Keratinocyte (primary cell): ENCODE results near the gene DUSP12. TPM values are rescaled to one million over a fixed set of nuclear protein-coding genes. Genes with fewer than 3 reads are reported as not detected.

Source experiments
- DNase-seq: peaks from one replicate; pipeline ENCODE4 v3.0.0-alpha.2; 2011; ENCODE audit warnings: low read depth, missing footprints, low spot score
- FAIRE-seq: peaks from 2 replicates; lab custom pipeline; 2011; peaks lifted over from hg19 to GRCh38; lab: Jason Lieb, UNC
- H2AFZ ChIP-seq: 2 replicates; pipeline ENCODE4 v1.6.0; 2012; ENCODE audit warnings: low read length, control low read depth, inconsistent platforms; ENCODE audit not compliant: control insufficient read depth
- H3K27ac ChIP-seq: 2 replicates; pipeline ENCODE4 v1.5.1; 2011; ENCODE audit warnings: low read length; ENCODE audit not compliant: control insufficient read depth, insufficient read depth
- H3K27me3 ChIP-seq: 3 replicates; pipeline ENCODE4 v1.6.0; 2011; ENCODE audit warnings: low read length; ENCODE audit not compliant: control insufficient read depth, insufficient read depth; ENCODE audit errors: extremely low read depth
- H3K36me3 ChIP-seq, 2 experiments: 2 replicates in 1 of 2; 3 replicates in 1 of 2; pipeline ENCODE4 v1.5.1; 2011; ENCODE audit warnings: low read length in 2 of 2, mild to moderate bottlenecking in 1 of 2; ENCODE audit not compliant: control insufficient read depth in 2 of 2, insufficient read depth in 2 of 2; ENCODE audit errors: extremely low read depth in 1 of 2
- H3K4me1 ChIP-seq: 3 replicates; pipeline ENCODE4 v1.5.1; 2011; ENCODE audit warnings: low read length; ENCODE audit not compliant: control insufficient read depth, insufficient read depth; ENCODE audit errors: extremely low read depth
- H3K4me2 ChIP-seq: 3 replicates; pipeline ENCODE4 v1.6.0; 2011; ENCODE audit warnings: low read depth, low read length; ENCODE audit not compliant: control insufficient read depth, insufficient read depth; ENCODE audit errors: extremely low read depth
- H3K4me3 ChIP-seq, 3 experiments: fragments of 200-600 bp in 1 of 3; sonication (generic) in 1 of 3; 2 replicates in 2 of 3; 3 replicates in 1 of 3; pipeline ENCODE4 v1.5.1; 2011 to 2016; ENCODE audit warnings: low read length in 3 of 3, mild to moderate bottlenecking in 3 of 3, control low read depth in 2 of 3, inconsistent platforms in 1 of 3, low read depth in 1 of 3, mixed read lengths in 1 of 3, mixed run types in 1 of 3, moderate library complexity in 1 of 3; ENCODE audit not compliant: control insufficient read depth in 2 of 3, insufficient read depth in 2 of 3; ENCODE audit errors: extremely low read depth in 1 of 3
- H3K79me2 ChIP-seq: 2 replicates; pipeline ENCODE4 v1.6.0; 2012; ENCODE audit warnings: low read length; ENCODE audit not compliant: control insufficient read depth, insufficient read depth
- H3K9ac ChIP-seq: 3 replicates; pipeline ENCODE4 v1.6.0; 2011; ENCODE audit warnings: low read length; ENCODE audit not compliant: control insufficient read depth, insufficient read depth; ENCODE audit errors: extremely low read depth
- H3K9me1 ChIP-seq: 3 replicates; pipeline ENCODE4 v1.6.0; 2011; ENCODE audit warnings: low read length; ENCODE audit not compliant: control insufficient read depth, insufficient read depth; ENCODE audit errors: extremely low read depth
- H3K9me3 ChIP-seq: 2 replicates; pipeline ENCODE4 v1.5.1; 2012; ENCODE audit warnings: low read depth, low read length; ENCODE audit not compliant: control insufficient read depth
- H4K20me1 ChIP-seq: 3 replicates; pipeline ENCODE4 v1.6.0; 2011; ENCODE audit warnings: low read length; ENCODE audit not compliant: control insufficient read depth, insufficient read depth; ENCODE audit errors: extremely low read depth
- EZH2 ChIP-seq: IDR thresholded peaks from one replicate; pipeline ENCODE4 v1.6.1; 2012; ENCODE audit warnings: inconsistent platforms, mild to moderate bottlenecking, low read length, moderate library complexity
- dilution Hi-C: fragments of 300-500 bp; cut with MboI; formaldehyde crosslinking; loops from one replicate; pipeline ENCODE4 v1.7.0; 2020; ENCODE audit warnings: low sequenced_read_pairs; ENCODE audit not compliant: extremely low pct_ligation_motif_present
- polyA plus RNA-seq, 5 experiments: library from polyadenylated mRNA; depleted of rRNA in 3 of 5; stranded (reverse) in 3 of 5; stranded (forward) in 1 of 5; unstranded in 1 of 5; fragments of >200 nt; gene quantifications; 1 replicate in 1 of 5; 2 replicates in 3 of 5; 3 replicates in 1 of 5; pipeline versions ENCODE4 v1.2.1 to v1.2.3, GENCODE V29; 2011 to 2012; ENCODE audit warnings: missing spikeins in 2 of 5, low read depth in 1 of 5, low replicate concordance in 1 of 5
- TF ChIP-seq, protein P1 (sequence below), 3 experiments: IDR thresholded peaks in 1 of 3; conservative IDR thresholded peaks in 1 of 3; optimal IDR thresholded peaks in 1 of 3; 2 replicates in 2 of 3; 3 replicates in 1 of 3; pipeline versions ENCODE3 to v1.5.1; 2011; ENCODE audit warnings: low read length in 3 of 3, mild to moderate bottlenecking in 3 of 3, moderate library complexity in 2 of 3, control low read depth in 1 of 3, inconsistent platforms in 1 of 3; ENCODE audit not compliant: insufficient read depth in 2 of 3; ENCODE audit errors: extremely low read depth in 1 of 3

The DUSP12 gene
- polyA plus RNA-seq, 1 donor (not counting 4 experiments of a cell fraction or from before 2014, with no cell fraction given): 35.3 TPM

- FAIRE-seq: no peak
- no peak overlapping the region for H3K4me2 ChIP-seq
- dilution Hi-C loops: no loop called here
- DNase-seq: no peak
- no peaks in the 10 kb centered on the region for H3K9me3 ChIP-seq
- H2AFZ ChIP-seq: no peak overlapping the region
- H3K27me3 ChIP-seq: no peaks in the 10 kb centered on the region
- H3K27ac ChIP-seq: no peak overlapping the region
- H3K36me3 ChIP-seq: no peaks in the 10 kb centered on the region
- no peaks in the 10 kb centered on the region for H3K9me1 ChIP-seq
- TF ChIP-seq, protein P1, sequence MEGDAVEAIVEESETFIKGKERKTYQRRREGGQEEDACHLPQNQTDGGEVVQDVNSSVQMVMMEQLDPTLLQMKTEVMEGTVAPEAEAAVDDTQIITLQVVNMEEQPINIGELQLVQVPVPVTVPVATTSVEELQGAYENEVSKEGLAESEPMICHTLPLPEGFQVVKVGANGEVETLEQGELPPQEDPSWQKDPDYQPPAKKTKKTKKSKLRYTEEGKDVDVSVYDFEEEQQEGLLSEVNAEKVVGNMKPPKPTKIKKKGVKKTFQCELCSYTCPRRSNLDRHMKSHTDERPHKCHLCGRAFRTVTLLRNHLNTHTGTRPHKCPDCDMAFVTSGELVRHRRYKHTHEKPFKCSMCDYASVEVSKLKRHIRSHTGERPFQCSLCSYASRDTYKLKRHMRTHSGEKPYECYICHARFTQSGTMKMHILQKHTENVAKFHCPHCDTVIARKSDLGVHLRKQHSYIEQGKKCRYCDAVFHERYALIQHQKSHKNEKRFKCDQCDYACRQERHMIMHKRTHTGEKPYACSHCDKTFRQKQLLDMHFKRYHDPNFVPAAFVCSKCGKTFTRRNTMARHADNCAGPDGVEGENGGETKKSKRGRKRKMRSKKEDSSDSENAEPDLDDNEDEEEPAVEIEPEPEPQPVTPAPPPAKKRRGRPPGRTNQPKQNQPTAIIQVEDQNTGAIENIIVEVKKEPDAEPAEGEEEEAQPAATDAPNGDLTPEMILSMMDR (optimal IDR thresholded peaks at IDR 0.05 in 1 of 3, IDR thresholded peaks at IDR 0.05 in 1 of 3, conservative IDR thresholded peaks at IDR 0.05 in 1 of 3; ENCODE audit: extremely low read depth in 1 of 3, insufficient read depth in 2 of 3, low read length in 3 of 3): no peak
- TF ChIP-seq EZH2: no peak
- H4K20me1 ChIP-seq: no peaks in the 10 kb centered on the region
- H3K4me1 ChIP-seq: peaks cover 15% of the 10 kb centered on the region
- no peak overlapping the region for H3K9ac ChIP-seq
- H3K79me2 ChIP-seq: peaks cover 67% of the 10 kb centered on the region
- no peak overlapping the region for H3K4me3 ChIP-seq
Observed at GRCh38 chr1:161770250-161770649, 20.7 kb downstream of the DUSP12 start.

- Histone ChIP-seq H3K36me3 (no peaks in the 10 kb centered on the region), H3K79me2 (peaks cover 69% of the 10 kb centered on the region), H2AFZ (no peak overlapping the region), H3K27me3 (no peaks in the 10 kb centered on the region), H3K27ac (no peak overlapping the region), H3K9ac (no peak overlapping the region), H3K4me3 (no peak overlapping the region), H4K20me1 (peaks cover 1% of the 10 kb centered on the region), H3K4me2 (no peak overlapping the region), H3K4me1 (peaks cover 15% of the 10 kb centered on the region), H3K9me3 (no peaks in the 10 kb centered on the region), H3K9me1 (no peaks in the 10 kb centered on the region)
- dilution Hi-C loops: no loop called here
- TF ChIP-seq EZH2: no peak
- TF ChIP-seq, protein P1 (optimal IDR thresholded peaks at IDR 0.05 in 1 of 3, IDR thresholded peaks at IDR 0.05 in 1 of 3, conservative IDR thresholded peaks at IDR 0.05 in 1 of 3; ENCODE audit: extremely low read depth in 1 of 3, insufficient read depth in 2 of 3, low read length in 3 of 3): no peak
- FAIRE-seq (no peak), DNase-seq (no peak)
Observed at GRCh38 chr1:161771161-161771560, 21.6 kb downstream of the DUSP12 start.
